ENCODE data around the gene AP3B1. TPM values are rescaled to one million over a fixed set of nuclear protein-coding genes. Genes with fewer than 3 reads are reported as not detected.

AP3B1 gene
- total and polyA plus RNA-seq, 2 experiments from 2014 or later: 32.1 to 46.3 TPM

DNA sequence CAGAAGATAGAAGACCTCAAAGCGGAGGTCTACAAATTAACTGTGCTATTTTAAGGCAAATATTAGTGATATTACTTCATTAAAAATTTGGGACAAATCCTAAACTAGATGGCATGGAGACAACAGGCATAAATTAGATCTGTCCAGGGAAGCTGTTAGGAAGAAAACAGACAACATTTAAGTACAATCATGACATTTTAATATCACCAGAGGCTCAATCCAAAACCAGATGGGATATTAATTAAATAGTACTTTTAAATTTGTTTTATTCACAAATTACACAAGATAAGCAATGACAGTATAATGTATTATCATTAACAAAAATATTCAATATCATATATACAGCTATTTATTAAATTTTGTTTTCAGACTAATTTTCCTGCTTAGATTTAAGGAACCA is 161.1 kb downstream of the AP3B1 start:
- Histone ChIP-seq H3K4me2 (no peak overlapping the region), H2AFZ (no peak overlapping the region), H3K79me2 (replicated peaks; ENCODE audit: insufficient read depth) (no peaks in the 10 kb centered on the region), H4K20me1 (replicated peaks; ENCODE audit: insufficient read depth) (no peaks in the 10 kb centered on the region; the same call in 1 of the 2 replicates), H3K4me3 (no peak overlapping the region), H3K27ac (ENCODE audit: low read depth) (no peak overlapping the region), H3K27me3 (ENCODE audit: insufficient read depth) (no peaks in the 10 kb centered on the region), H3K9me2 (ENCODE audit: insufficient read depth) (no peaks in the 10 kb centered on the region), H3K36me3 (ENCODE audit: insufficient read depth) (no peaks in the 10 kb centered on the region), H3K4me1 (ENCODE audit: insufficient read depth) (no peaks in the 10 kb centered on the region), H3F3A (replicated peaks; ENCODE audit: low read depth) (no peaks in the 10 kb centered on the region)
- Mint-ChIP-seq H3K4me1 (no peaks in the 10 kb centered on the region), H3K36me3 (ENCODE audit: low read depth) (no peaks in the 10 kb centered on the region; the same call in 2 of the 3 replicates), H3K4me3 (no peak overlapping the region), H3K27me3 (ENCODE audit: insufficient read depth, low read depth, poor library complexity) (no peaks in the 10 kb centered on the region), H3K9me3 (no peaks in the 10 kb centered on the region), H3K27ac (no peak overlapping the region)
- ATAC-seq: no peak
- no peak for DNase-seq (ENCODE audit: low spot score)
- TF ChIP-seq STAT1 (IDR thresholded peaks at IDR 0.05; ENCODE audit: unreplicated experiment): no peak
- TF ChIP-seq, protein P1, sequence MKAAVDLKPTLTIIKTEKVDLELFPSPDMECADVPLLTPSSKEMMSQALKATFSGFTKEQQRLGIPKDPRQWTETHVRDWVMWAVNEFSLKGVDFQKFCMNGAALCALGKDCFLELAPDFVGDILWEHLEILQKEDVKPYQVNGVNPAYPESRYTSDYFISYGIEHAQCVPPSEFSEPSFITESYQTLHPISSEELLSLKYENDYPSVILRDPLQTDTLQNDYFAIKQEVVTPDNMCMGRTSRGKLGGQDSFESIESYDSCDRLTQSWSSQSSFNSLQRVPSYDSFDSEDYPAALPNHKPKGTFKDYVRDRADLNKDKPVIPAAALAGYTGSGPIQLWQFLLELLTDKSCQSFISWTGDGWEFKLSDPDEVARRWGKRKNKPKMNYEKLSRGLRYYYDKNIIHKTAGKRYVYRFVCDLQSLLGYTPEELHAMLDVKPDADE (IDR thresholded peaks at IDR 0.05): no peak
- TF ChIP-seq, protein P2, sequence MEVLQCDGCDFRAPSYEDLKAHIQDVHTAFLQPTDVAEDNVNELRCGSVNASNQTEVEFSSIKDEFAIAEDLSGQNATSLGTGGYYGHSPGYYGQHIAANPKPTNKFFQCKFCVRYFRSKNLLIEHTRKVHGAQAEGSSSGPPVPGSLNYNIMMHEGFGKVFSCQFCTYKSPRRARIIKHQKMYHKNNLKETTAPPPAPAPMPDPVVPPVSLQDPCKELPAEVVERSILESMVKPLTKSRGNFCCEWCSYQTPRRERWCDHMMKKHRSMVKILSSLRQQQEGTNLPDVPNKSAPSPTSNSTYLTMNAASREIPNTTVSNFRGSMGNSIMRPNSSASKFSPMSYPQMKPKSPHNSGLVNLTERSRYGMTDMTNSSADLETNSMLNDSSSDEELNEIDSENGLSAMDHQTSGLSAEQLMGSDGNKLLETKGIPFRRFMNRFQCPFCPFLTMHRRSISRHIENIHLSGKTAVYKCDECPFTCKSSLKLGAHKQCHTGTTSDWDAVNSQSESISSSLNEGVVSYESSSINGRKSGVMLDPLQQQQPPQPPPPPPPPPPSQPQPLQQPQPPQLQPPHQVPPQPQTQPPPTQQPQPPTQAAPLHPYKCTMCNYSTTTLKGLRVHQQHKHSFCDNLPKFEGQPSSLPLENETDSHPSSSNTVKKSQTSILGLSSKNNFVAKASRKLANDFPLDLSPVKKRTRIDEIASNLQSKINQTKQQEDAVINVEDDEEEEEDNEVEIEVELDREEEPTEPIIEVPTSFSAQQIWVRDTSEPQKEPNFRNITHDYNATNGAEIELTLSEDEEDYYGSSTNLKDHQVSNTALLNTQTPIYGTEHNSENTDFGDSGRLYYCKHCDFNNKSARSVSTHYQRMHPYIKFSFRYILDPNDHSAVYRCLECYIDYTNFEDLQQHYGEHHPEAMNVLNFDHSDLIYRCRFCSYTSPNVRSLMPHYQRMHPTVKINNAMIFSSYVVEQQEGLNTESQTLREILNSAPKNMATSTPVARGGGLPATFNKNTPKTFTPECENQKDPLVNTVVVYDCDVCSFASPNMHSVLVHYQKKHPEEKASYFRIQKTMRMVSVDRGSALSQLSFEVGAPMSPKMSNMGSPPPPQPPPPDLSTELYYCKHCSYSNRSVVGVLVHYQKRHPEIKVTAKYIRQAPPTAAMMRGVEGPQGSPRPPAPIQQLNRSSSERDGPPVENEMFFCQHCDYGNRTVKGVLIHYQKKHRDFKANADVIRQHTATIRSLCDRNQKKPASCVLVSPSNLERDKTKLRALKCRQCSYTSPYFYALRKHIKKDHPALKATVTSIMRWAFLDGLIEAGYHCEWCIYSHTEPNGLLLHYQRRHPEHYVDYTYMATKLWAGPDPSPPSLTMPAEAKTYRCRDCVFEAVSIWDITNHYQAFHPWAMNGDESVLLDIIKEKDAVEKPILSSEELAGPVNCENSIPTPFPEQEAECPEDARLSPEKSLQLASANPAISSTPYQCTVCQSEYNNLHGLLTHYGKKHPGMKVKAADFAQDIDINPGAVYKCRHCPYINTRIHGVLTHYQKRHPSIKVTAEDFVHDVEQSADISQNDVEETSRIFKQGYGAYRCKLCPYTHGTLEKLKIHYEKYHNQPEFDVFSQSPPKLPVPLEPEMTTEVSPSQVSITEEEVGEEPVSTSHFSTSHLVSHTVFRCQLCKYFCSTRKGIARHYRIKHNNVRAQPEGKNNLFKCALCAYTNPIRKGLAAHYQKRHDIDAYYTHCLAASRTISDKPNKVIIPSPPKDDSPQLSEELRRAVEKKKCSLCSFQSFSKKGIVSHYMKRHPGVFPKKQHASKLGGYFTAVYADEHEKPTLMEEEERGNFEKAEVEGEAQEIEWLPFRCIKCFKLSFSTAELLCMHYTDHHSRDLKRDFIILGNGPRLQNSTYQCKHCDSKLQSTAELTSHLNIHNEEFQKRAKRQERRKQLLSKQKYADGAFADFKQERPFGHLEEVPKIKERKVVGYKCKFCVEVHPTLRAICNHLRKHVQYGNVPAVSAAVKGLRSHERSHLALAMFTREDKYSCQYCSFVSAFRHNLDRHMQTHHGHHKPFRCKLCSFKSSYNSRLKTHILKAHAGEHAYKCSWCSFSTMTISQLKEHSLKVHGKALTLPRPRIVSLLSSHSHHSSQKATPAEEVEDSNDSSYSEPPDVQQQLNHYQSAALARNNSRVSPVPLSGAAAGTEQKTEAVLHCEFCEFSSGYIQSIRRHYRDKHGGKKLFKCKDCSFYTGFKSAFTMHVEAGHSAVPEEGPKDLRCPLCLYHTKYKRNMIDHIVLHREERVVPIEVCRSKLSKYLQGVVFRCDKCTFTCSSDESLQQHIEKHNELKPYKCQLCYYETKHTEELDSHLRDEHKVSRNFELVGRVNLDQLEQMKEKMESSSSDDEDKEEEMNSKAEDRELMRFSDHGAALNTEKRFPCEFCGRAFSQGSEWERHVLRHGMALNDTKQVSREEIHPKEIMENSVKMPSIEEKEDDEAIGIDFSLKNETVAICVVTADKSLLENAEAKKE (CRISPR knock-in tag; IDR thresholded peaks at IDR 0.05): no peak
- TF ChIP-seq, protein P3, sequence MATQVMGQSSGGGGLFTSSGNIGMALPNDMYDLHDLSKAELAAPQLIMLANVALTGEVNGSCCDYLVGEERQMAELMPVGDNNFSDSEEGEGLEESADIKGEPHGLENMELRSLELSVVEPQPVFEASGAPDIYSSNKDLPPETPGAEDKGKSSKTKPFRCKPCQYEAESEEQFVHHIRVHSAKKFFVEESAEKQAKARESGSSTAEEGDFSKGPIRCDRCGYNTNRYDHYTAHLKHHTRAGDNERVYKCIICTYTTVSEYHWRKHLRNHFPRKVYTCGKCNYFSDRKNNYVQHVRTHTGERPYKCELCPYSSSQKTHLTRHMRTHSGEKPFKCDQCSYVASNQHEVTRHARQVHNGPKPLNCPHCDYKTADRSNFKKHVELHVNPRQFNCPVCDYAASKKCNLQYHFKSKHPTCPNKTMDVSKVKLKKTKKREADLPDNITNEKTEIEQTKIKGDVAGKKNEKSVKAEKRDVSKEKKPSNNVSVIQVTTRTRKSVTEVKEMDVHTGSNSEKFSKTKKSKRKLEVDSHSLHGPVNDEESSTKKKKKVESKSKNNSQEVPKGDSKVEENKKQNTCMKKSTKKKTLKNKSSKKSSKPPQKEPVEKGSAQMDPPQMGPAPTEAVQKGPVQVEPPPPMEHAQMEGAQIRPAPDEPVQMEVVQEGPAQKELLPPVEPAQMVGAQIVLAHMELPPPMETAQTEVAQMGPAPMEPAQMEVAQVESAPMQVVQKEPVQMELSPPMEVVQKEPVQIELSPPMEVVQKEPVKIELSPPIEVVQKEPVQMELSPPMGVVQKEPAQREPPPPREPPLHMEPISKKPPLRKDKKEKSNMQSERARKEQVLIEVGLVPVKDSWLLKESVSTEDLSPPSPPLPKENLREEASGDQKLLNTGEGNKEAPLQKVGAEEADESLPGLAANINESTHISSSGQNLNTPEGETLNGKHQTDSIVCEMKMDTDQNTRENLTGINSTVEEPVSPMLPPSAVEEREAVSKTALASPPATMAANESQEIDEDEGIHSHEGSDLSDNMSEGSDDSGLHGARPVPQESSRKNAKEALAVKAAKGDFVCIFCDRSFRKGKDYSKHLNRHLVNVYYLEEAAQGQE (IDR thresholded peaks at IDR 0.05; ENCODE audit: unreplicated experiment): no peak
- TF ChIP-seq ZNF114 (CRISPR knock-in tag; IDR thresholded peaks at IDR 0.05): no peak
- no peak for TF ChIP-seq CREB1 (CRISPR knock-in tag; IDR thresholded peaks at IDR 0.05; ENCODE audit: low read depth)
- no peak for TF ChIP-seq NANOG (IDR thresholded peaks at IDR 0.05; ENCODE audit: borderline replicate concordance)

Data from GM23338 (cell line).